Omental fat pad (tissue), 4 donors: ENCODE results near the gene GIT2. TPM values are rescaled to one million over a fixed set of nuclear protein-coding genes. Genes with fewer than 3 reads are reported as not detected.

Experiments
- ATAC-seq: fragments of 150-250 bp; one replicate; pipeline ENCODE4 v1.9.1; 2016; ENCODE audit warnings: mild to moderate bottlenecking, moderate library complexity; ENCODE audit not compliant: low FRiP score
- DNase-seq: peaks from one replicate; pipeline ENCODE4 v3.0.0-alpha.2; 2019; ENCODE audit warnings: low spot score
- CTCF ChIP-seq, 3 donors: fragments of 450-650 bp; IDR thresholded peaks; one replicate each; pipeline ENCODE4 v1.5.1; 2016 to 2017; ENCODE audit warnings: antibody characterized with exemption in 3 of 3, mild to moderate bottlenecking in 3 of 3, moderate library complexity in 2 of 3
- total RNA-seq, 4 donors: library from RNA; depleted of rRNA; stranded (reverse); fragments of >200 nt; gene quantifications; one replicate each; pipeline ENCODE4 v1.1.0, GENCODE V29; 2016

The GIT2 gene
- total RNA-seq, 4 donors from 2014 or later = 28.7 to 77.2 (median 47.0) TPM

- DNase-seq = no peak
- TF ChIP-seq CTCF (IDR thresholded peaks at IDR 0.05) = no peak
- no peak for ATAC-seq
These were observed 68.0 kb downstream of the GIT2 start for GRCh38 chr12:109928058-109928656.

- TF ChIP-seq CTCF (IDR thresholded peaks at IDR 0.05) = no peak
- ATAC-seq (no peak), DNase-seq (no peak)
These were observed 68.5 kb downstream of the GIT2 start for GRCh38 chr12:109927622-109928021.

GRCh38 chr12:109926488-109927210 is 69.5 kb downstream of the GIT2 start:
- no peak for ATAC-seq
- TF ChIP-seq CTCF (IDR thresholded peaks at IDR 0.05) = no peak
- no peak for DNase-seq

GRCh38 chr12:109926016-109926415 is 70.2 kb downstream of the GIT2 start:
- no peak for DNase-seq
- TF ChIP-seq CTCF (IDR thresholded peaks at IDR 0.05) = no peak
- no peak for ATAC-seq

- ATAC-seq (no peak), DNase-seq (no peak)
- TF ChIP-seq CTCF (IDR thresholded peaks at IDR 0.05) = no peak
These were observed 70.9 kb downstream of the GIT2 start for GRCh38 chr12:109925185-109925840.

- DNase-seq = no peak
- no peak for TF ChIP-seq CTCF (IDR thresholded peaks at IDR 0.05)
- ATAC-seq = no peak
These were observed 72.5 kb downstream of the GIT2 start for GRCh38 chr12:109923481-109924245.
